SK-MEL-5 (cell line): ENCODE measurements around the gene MUC22. TPM values are rescaled to one million over a fixed set of nuclear protein-coding genes. Genes with fewer than 3 reads are reported as not detected.

Experiments
- small RNA-seq, 2 experiments: library from RNA; depleted of rRNA; stranded (forward); fragments of <200 nt; gene quantifications; one replicate each; pipeline ENCODE3, GENCODE V24; 2014
- total RNA-seq: library from RNA; depleted of rRNA; stranded (reverse); fragments of >200 nt; shearing (Covaris generic); gene quantifications from 2 replicates; pipeline ENCODE4 v1.2.3, GENCODE V29; 2014; rRNA removed

Gene MUC22
- total RNA-seq, 1 experiment from 2014 or later = not detected

Small RNAs within 50 kb of the gene (small RNA-seq; reads per million reads assigned to genes)
- gene RNU6-1133P = 0 to 0.05 reads per million in 2 experiments

Other genes starting within 250 kb of the MUC22 start
- 33.2 and 34.1 TPM in 2 replicates for gene DDR1, start 126.0 kb upstream of the MUC22 start, total RNA-seq
- gene GTF2H4, start 102.3 kb upstream of the MUC22 start, total RNA-seq = 16.3 and 18.0 TPM in 2 replicates
- gene VARS2, start 96.2 kb upstream of the MUC22 start, total RNA-seq = 36.5 and 44.1 TPM in 2 replicates
- not detected in 2 replicates for gene SFTA2, start 78.3 kb upstream of the MUC22 start, total RNA-seq
- gene MUCL3, start 69.5 kb upstream of the MUC22 start, total RNA-seq = not detected in 2 replicates
- gene MUC21, start 26.8 kb upstream of the MUC22 start, total RNA-seq = not detected in 2 replicates
- gene C6orf15, start 102.1 kb downstream of the MUC22 start, total RNA-seq = not detected in 2 replicates
- not detected in 2 replicates for gene PSORS1C1, start 104.3 kb downstream of the MUC22 start, total RNA-seq
- gene CDSN, start 110.0 kb downstream of the MUC22 start, total RNA-seq = not detected in 2 replicates
- gene PSORS1C2, start 128.6 kb downstream of the MUC22 start, total RNA-seq = not detected in 2 replicates
- 12.0 and 13.4 TPM in 2 replicates for gene CCHCR1, start 147.3 kb downstream of the MUC22 start, total RNA-seq
- gene TCF19, start 148.1 kb downstream of the MUC22 start, total RNA-seq = 14.3 and 16.1 TPM in 2 replicates
- not detected in 2 replicates for gene POU5F1, start 160.2 kb downstream of the MUC22 start, total RNA-seq